Lung (tissue), 12 donors: ENCODE measurements around the gene RASGRP2. TPM values are rescaled to one million over a fixed set of nuclear protein-coding genes. Genes with fewer than 3 reads are reported as not detected.
A peak's percentile ranks its signal among the peaks of the same experiment; 100 is the strongest.

Source experiments
- ATAC-seq: fragments of 200-7000 bp; cut with Tn5 transposase; one replicate; pipeline ENCODE4 v1.9.1; 2020; ENCODE audit warnings: moderate number of reproducible peaks; ENCODE audit not compliant: insufficient read depth, low FRiP score
- DNase-seq, 3 donors: peaks; one replicate each; pipeline ENCODE4 v3.0.0-alpha.2; 2013 to 2017
- H3K27ac ChIP-seq, 2 donors: one replicate each; pipeline ENCODE4 v1.5.1; 2013; ENCODE audit warnings: mild to moderate bottlenecking in 2 of 2, moderate library complexity in 2 of 2, control low read depth in 1 of 2, inconsistent platforms in 1 of 2, low read depth in 1 of 2, low read length in 1 of 2
- H3K27me3 ChIP-seq, 3 donors: one replicate each; pipeline ENCODE4 v1.5.1; 2013; ENCODE audit warnings: low read length in 2 of 3; ENCODE audit not compliant: control insufficient read depth in 3 of 3, insufficient read depth in 3 of 3
- H3K36me3 ChIP-seq, 4 donors: one replicate each; pipeline ENCODE4 v1.5.1; 2013; ENCODE audit warnings: low read length in 4 of 4, mild to moderate bottlenecking in 1 of 4, moderate library complexity in 1 of 4; ENCODE audit not compliant: control insufficient read depth in 4 of 4, insufficient read depth in 4 of 4
- H3K4me1 ChIP-seq, 5 donors: one replicate each; pipeline ENCODE4 v1.5.1; 2013; ENCODE audit warnings: low read length in 5 of 5, mild to moderate bottlenecking in 2 of 5, moderate library complexity in 1 of 5; ENCODE audit not compliant: control insufficient read depth in 5 of 5, insufficient read depth in 5 of 5
- H3K4me3 ChIP-seq: one replicate; pipeline ENCODE4 v1.5.1; 2013; ENCODE audit warnings: mild to moderate bottlenecking, control low read depth, moderate library complexity
- H3K9ac ChIP-seq, 2 donors: one replicate each; pipeline ENCODE4 v1.5.1; 2013; ENCODE audit warnings: low read length in 2 of 2, control low read depth in 1 of 2; ENCODE audit not compliant: insufficient read depth in 1 of 2
- H3K9me3 ChIP-seq, 4 donors: one replicate each; pipeline ENCODE4 v1.5.1; 2013; ENCODE audit warnings: low read length in 3 of 4, mild to moderate bottlenecking in 1 of 4, moderate library complexity in 1 of 4; ENCODE audit not compliant: control insufficient read depth in 4 of 4, insufficient read depth in 3 of 4
- WGBS, 2 donors: extraction: QIAGEN DNeasy Blood & Tissue Kit; methylation state at CpG; one replicate each; pipeline ENCODE4 v1.1.7; 2013; 5-methylcytosine and 5-hydroxymethylcytosine counted together
- polyA plus RNA-seq, 2 donors: library from polyadenylated mRNA; stranded (reverse); fragments of 200-250 nt; gene quantifications; one replicate each; pipeline ENCODE4 v1.2.1, GENCODE V29; 2013
- total RNA-seq, 2 donors: library from RNA; depleted of rRNA in 1 of 2; stranded (reverse); fragments of >200 nt in 1 of 2; gene quantifications; one replicate each; pipeline ENCODE4 v1.2.1, GENCODE V29; 2014 to 2021
- TF ChIP-seq, protein P1 (sequence below): IDR thresholded peaks from 2 replicates; pipeline ENCODE4 v1.5.1; 2012; ENCODE audit warnings: mild to moderate bottlenecking; ENCODE audit errors: control extremely low read depth, extremely low read depth
- donor health status: control.
- donor health status: control.
- donor health status: Bipolar disorder and iron deficiency.
- donor health status: healthy.
- donor health status: DM: yes; HTN: yes; CAD: no.

The RASGRP2 gene
- total and polyA plus RNA-seq, 4 donors = 20.0 to 46.4 (median 30.8) TPM

DNA sequence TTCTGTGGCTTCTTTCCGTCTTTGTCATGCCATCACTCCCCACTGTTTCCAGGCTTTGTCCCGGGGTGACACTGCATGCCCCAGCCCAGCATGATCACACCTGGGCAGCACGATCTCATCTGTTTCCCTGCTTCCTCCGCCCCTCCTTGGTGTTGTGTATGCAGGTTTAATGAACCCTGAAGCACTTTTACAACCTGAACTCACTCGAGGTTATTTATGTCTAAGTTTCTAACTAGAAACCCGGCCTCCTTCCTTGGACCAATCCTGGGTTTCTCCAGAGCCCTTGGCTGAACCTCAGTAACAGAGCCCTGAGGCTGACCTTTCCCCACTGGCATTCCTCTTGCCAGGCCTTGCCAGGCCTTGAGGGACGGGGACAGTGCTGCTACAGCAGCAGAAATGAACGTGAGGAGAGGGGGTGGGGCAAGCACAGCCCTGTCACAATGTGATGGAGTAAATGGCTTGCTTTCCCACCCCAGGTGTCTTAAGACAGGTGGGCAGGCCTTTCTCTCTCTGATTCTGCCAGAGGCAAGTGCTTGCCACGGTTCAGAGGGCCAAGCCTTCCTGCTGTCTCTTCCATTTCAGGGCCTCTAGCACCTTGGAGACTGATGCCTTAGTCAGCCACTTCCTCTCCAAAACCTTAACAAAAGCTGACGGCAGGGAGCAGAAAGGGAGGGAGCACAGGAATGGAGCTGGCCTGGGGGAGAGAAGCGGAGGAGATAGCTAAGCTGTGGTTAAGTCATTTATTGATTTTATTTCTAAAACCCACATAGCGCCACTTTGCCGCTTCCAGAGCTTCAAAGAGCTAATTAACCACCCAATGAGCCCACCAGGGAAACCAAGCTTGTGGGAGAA lies 19.0 kb upstream of the RASGRP2 start:
- WGBS, 2 donors = 63 to 64% methylated on average over 13 of the region's 13 CpGs
- peak overlapping the region; percentile 28 to 57 for H3K27ac ChIP-seq
- DNase-seq (no peak), ATAC-seq (no peak)
- H3K36me3 ChIP-seq = peaks cover 32 to 55% (median 35%) of the 10 kb centered on the region in 4 donors
- H3K9me3 ChIP-seq = no peaks in the 10 kb centered on the region
- no peaks in the 10 kb centered on the region for H3K27me3 ChIP-seq
- H3K4me3 ChIP-seq = no peak overlapping the region
- H3K9ac ChIP-seq = no peak overlapping the region
- TF ChIP-seq, protein P1, sequence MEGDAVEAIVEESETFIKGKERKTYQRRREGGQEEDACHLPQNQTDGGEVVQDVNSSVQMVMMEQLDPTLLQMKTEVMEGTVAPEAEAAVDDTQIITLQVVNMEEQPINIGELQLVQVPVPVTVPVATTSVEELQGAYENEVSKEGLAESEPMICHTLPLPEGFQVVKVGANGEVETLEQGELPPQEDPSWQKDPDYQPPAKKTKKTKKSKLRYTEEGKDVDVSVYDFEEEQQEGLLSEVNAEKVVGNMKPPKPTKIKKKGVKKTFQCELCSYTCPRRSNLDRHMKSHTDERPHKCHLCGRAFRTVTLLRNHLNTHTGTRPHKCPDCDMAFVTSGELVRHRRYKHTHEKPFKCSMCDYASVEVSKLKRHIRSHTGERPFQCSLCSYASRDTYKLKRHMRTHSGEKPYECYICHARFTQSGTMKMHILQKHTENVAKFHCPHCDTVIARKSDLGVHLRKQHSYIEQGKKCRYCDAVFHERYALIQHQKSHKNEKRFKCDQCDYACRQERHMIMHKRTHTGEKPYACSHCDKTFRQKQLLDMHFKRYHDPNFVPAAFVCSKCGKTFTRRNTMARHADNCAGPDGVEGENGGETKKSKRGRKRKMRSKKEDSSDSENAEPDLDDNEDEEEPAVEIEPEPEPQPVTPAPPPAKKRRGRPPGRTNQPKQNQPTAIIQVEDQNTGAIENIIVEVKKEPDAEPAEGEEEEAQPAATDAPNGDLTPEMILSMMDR = no peak
- H3K4me1 ChIP-seq = peaks cover 0 to 17% (median 8%) of the 10 kb centered on the region in 5 donors

DNA sequence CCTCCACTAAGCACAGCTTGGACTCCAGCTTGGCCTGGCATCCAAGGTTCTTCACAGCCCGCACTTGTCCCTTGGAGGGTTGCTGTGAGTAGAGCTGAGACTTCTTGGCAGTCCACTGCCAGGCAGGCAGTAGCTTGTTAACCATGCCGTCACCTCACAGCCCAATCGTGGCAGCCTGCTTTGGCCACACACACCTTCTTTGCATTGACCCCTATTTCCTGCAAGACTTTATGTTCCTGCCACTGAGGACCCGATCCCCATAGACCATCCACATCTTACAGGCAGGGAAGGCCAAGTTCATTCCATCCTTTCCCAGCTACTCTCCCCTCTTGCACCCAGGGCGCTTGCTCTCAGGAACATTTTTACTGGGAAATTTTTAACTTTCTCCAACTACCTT lies 18.3 kb upstream of the RASGRP2 start:
- no peaks in the 10 kb centered on the region for H3K27me3 ChIP-seq
- peaks cover 26 to 48% (median 29%) of the 10 kb centered on the region in 4 donors for H3K36me3 ChIP-seq
- TF ChIP-seq, protein P1 = no peak
- no peak overlapping the region for H3K4me3 ChIP-seq
- peaks cover 0 to 17% (median 8%) of the 10 kb centered on the region in 5 donors for H3K4me1 ChIP-seq
- peak overlapping the region in 1 of 2 donors; percentile 23 for H3K27ac ChIP-seq
- no peak overlapping the region for H3K9ac ChIP-seq
- no peaks in the 10 kb centered on the region for H3K9me3 ChIP-seq
- ATAC-seq (no peak), DNase-seq (peak in 1 of 3 donors; percentile 14)
- WGBS, 2 donors = 73 to 78% methylated on average over 5 of the region's 5 CpGs

- DNase-seq (no peak), ATAC-seq (no peak)
- no peak overlapping the region for H3K4me3 ChIP-seq
- 65 to 78% methylated on average over 7 of the region's 7 CpGs for WGBS, 2 donors
- H3K9me3 ChIP-seq = no peaks in the 10 kb centered on the region
- H3K4me1 ChIP-seq = peaks cover 0 to 17% (median 8%) of the 10 kb centered on the region in 5 donors
- H3K36me3 ChIP-seq = peaks cover 18 to 34% (median 20%) of the 10 kb centered on the region in 4 donors
- TF ChIP-seq, protein P1 = no peak
- no peak overlapping the region for H3K9ac ChIP-seq
- no peaks in the 10 kb centered on the region for H3K27me3 ChIP-seq
- H3K27ac ChIP-seq = peak overlapping the region in 1 of 2 donors; percentile 16
These were observed 16.9 kb upstream of the RASGRP2 start for GRCh38 chr11:64760759-64761420.
